IPS-15b (cell line): ENCODE data around the gene SPATC1L.
"Not testable (repeated sequence)": the region's sequence is repeated elsewhere in the genome, so short reads cannot be mapped to it uniquely, and the experiment has no call there.

Source experiments
- H3K27me3 ChIP-seq: one replicate; pipeline ENCODE4 v1.6.1; 2013; ENCODE audit warnings: low read length; ENCODE audit not compliant: control insufficient read depth, insufficient read depth
- H3K36me3 ChIP-seq: one replicate; pipeline ENCODE4 v1.6.1; 2013; ENCODE audit warnings: low read length; ENCODE audit not compliant: control insufficient read depth, insufficient read depth
- H3K4me1 ChIP-seq: one replicate; pipeline ENCODE4 v1.6.1; 2013; ENCODE audit warnings: mild to moderate bottlenecking, low read length; ENCODE audit not compliant: control insufficient read depth, insufficient read depth
- H3K4me3 ChIP-seq: one replicate; pipeline ENCODE4 v1.5.1; 2013; ENCODE audit warnings: low read depth, low read length
- H3K9ac ChIP-seq: one replicate; pipeline ENCODE4 v1.6.1; 2013; ENCODE audit warnings: low read depth, mild to moderate bottlenecking, low read length
- H3K9me3 ChIP-seq: one replicate; pipeline ENCODE4 v1.6.1; 2013; ENCODE audit warnings: mild to moderate bottlenecking, low read length; ENCODE audit not compliant: control insufficient read depth, insufficient read depth

Gene SPATC1L

GRCh38 chr21:46182548-46183336 lies 1.5 kb downstream of the SPATC1L start:
- no peaks in the 10 kb centered on the region for H3K4me1 ChIP-seq
- H3K9me3 ChIP-seq, result no peaks in the 10 kb centered on the region
- H3K4me3 ChIP-seq, result no peak overlapping the region
- no peaks in the 10 kb centered on the region for H3K27me3 ChIP-seq
- peaks cover 14% of the 10 kb centered on the region for H3K36me3 ChIP-seq
- H3K9ac ChIP-seq, result no peak overlapping the region

- Histone ChIP-seq H3K9ac (no peak overlapping the region), H3K9me3 (no peaks in the 10 kb centered on the region), H3K4me1 (no peaks in the 10 kb centered on the region), H3K36me3 (peaks cover 14% of the 10 kb centered on the region), H3K4me3 (no peak overlapping the region), H3K27me3 (no peaks in the 10 kb centered on the region)
Measured at GRCh38 chr21:46181953-46182547, 2.2 kb downstream of the SPATC1L start.

GRCh38 chr21:46181436-46181835 lies 2.8 kb downstream of the SPATC1L start:
- no peaks in the 10 kb centered on the region for H3K9me3 ChIP-seq
- H3K36me3 ChIP-seq, result peaks cover 14% of the 10 kb centered on the region
- no peak overlapping the region for H3K9ac ChIP-seq
- no peaks in the 10 kb centered on the region for H3K27me3 ChIP-seq
- H3K4me1 ChIP-seq, result no peaks in the 10 kb centered on the region
- H3K4me3 ChIP-seq, result no peak overlapping the region

GRCh38 chr21:46180778-46181391 lies 3.4 kb downstream of the SPATC1L start:
- Histone ChIP-seq H3K36me3 (peaks cover 14% of the 10 kb centered on the region), H3K4me3 (no peak overlapping the region), H3K4me1 (no peaks in the 10 kb centered on the region), H3K9ac (peak overlapping the region; percentile 24), H3K9me3 (no peaks in the 10 kb centered on the region), H3K27me3 (no peaks in the 10 kb centered on the region)

- H3K9ac ChIP-seq, result peak overlapping the region; percentile 24
- H3K27me3 ChIP-seq, result no peaks in the 10 kb centered on the region
- H3K36me3 ChIP-seq, result peaks cover 14% of the 10 kb centered on the region
- H3K4me3 ChIP-seq, result no peak overlapping the region
- no peaks in the 10 kb centered on the region for H3K4me1 ChIP-seq
- H3K9me3 ChIP-seq, result no peaks in the 10 kb centered on the region
Measured at GRCh38 chr21:46180079-46180722, 4.1 kb downstream of the SPATC1L start.

- H3K27me3 ChIP-seq, result no peaks in the 10 kb centered on the region
- H3K4me1 ChIP-seq, result no peaks in the 10 kb centered on the region
- no peak overlapping the region for H3K9ac ChIP-seq
- no peaks in the 10 kb centered on the region for H3K9me3 ChIP-seq
- H3K4me3 ChIP-seq, result no peak overlapping the region
- H3K36me3 ChIP-seq, result peaks cover 14% of the 10 kb centered on the region
Measured at GRCh38 chr21:46179708-46180078, 4.6 kb downstream of the SPATC1L start.

- Histone ChIP-seq H3K4me1 (no peaks in the 10 kb centered on the region), H3K9ac (no peak overlapping the region), H3K4me3 (no peak overlapping the region), H3K9me3 (no peaks in the 10 kb centered on the region), H3K36me3 (peaks cover 14% of the 10 kb centered on the region), H3K27me3 (no peaks in the 10 kb centered on the region)
Measured at GRCh38 chr21:46178961-46179360, 5.3 kb downstream of the SPATC1L start.

- H3K9ac ChIP-seq, H3K27me3 ChIP-seq, H3K9me3 ChIP-seq, H3K4me1 ChIP-seq, H3K4me3 ChIP-seq, H3K36me3 ChIP-seq: not testable (repeated sequence)
Measured at GRCh38 chr21:46176443-46177129, 7.7 kb downstream of the SPATC1L start.

- Histone ChIP-seq H3K4me1 (no peaks in the 10 kb centered on the region), H3K9ac (no peak overlapping the region), H3K4me3 (no peak overlapping the region), H3K27me3 (no peaks in the 10 kb centered on the region), H3K9me3 (no peaks in the 10 kb centered on the region), H3K36me3 (no peaks in the 10 kb centered on the region)
Measured at GRCh38 chr21:46173573-46173972, 10.7 kb downstream of the SPATC1L start.

GRCh38 chr21:46172863-46173528 lies 11.3 kb downstream of the SPATC1L start:
- no peaks in the 10 kb centered on the region for H3K9me3 ChIP-seq
- H3K9ac ChIP-seq, result no peak overlapping the region
- H3K36me3 ChIP-seq, result no peaks in the 10 kb centered on the region
- no peak overlapping the region for H3K4me3 ChIP-seq
- no peaks in the 10 kb centered on the region for H3K27me3 ChIP-seq
- H3K4me1 ChIP-seq, result no peaks in the 10 kb centered on the region
